Naive thymus-derived CD8-positive, alpha-beta T cell (primary cell): Measurements from ENCODE around the gene GPR84. TPM values are rescaled to one million over a fixed set of nuclear protein-coding genes. Genes with fewer than 3 reads are reported as not detected.

Source experiments
- ATAC-seq, 2 donors: fragments of 150-1000 bp; cut with Tn5 transposase in 1 of 2; sonication (Bioruptor Pico), chemical (Tn5 transposase) in 1 of 2; 1 replicate in 1 of 2; 2 replicates in 1 of 2; pipeline ENCODE4 v1.10.0; 2021; ENCODE audit warnings: mild to moderate bottlenecking in 2 of 2, moderate library complexity in 2 of 2
- POLR2A ChIA-PET: fragments of 350-600 bp; sonication (Branson Sonifier 250); formaldehyde crosslinking; loops from one replicate; lab custom pipeline; 2021; ENCODE audit warnings: antibody characterized with exemption; lab: Charles Lee
- DNase-seq, 10 donors: peaks; one replicate each; pipeline versions ENCODE4 v3.0.0 to v3.0.0-alpha.2; 2020 to 2022
- H3K27ac Mint-ChIP-seq, 10 donors: one replicate each; pipeline ENCODE4 v1.8.0; 2020 to 2022; ENCODE audit warnings: mild to moderate bottlenecking in 10 of 10, mixed read lengths in 10 of 10, moderate library complexity in 4 of 10, inconsistent platforms in 1 of 10
- H3K27me3 Mint-ChIP-seq, 5 donors: one replicate each; pipeline ENCODE4 v1.8.0; 2021 to 2022; ENCODE audit warnings: mixed read lengths in 5 of 5
- H3K36me3 Mint-ChIP-seq, 3 donors: one replicate each; pipeline ENCODE4 v1.8.0; 2020 to 2022; ENCODE audit warnings: mixed read lengths in 3 of 3, mild to moderate bottlenecking in 2 of 3, inconsistent platforms in 1 of 3
- H3K4me1 Mint-ChIP-seq, 4 donors: one replicate each; pipeline ENCODE4 v1.8.0; 2021 to 2022; ENCODE audit warnings: mixed read lengths in 4 of 4
- H3K4me3 Mint-ChIP-seq, 10 donors: one replicate each; pipeline ENCODE4 v1.8.0; 2020 to 2022; ENCODE audit warnings: mild to moderate bottlenecking in 10 of 10, mixed read lengths in 10 of 10, moderate library complexity in 6 of 10, inconsistent platforms in 1 of 10
- H3K9me3 Mint-ChIP-seq, 9 donors: one replicate each; pipeline ENCODE4 v1.8.0; 2020 to 2022; ENCODE audit warnings: mixed read lengths in 9 of 9, mild to moderate bottlenecking in 3 of 9, inconsistent platforms in 1 of 9, moderate library complexity in 1 of 9
- polyA plus RNA-seq, 3 donors: library from polyadenylated mRNA; unstranded; fragments of 300-500 nt; fragmentation: Illumina TruSeq; gene quantifications; one replicate each; pipeline ENCODE4 v1.2.3, GENCODE V29; 2021
- total RNA-seq, 8 experiments: library from RNA in 2 of 8; stranded (reverse) in 2 of 8; gene quantifications; one replicate each; pipeline ENCODE4 v1.2.3 and lab custom pipeline; 2021 to 2026

Gene GPR84
- total and polyA plus RNA-seq, 5 experiments from 2014 or later = not detected

- no peak for ATAC-seq
- H3K27ac Mint-ChIP-seq = peak overlapping the region in 4 of 10 donors; percentile 39 to 71 (median 62)
- peaks cover 26 to 60% (median 39%) of the 10 kb centered on the region in 4 donors for H3K4me1 Mint-ChIP-seq
- no peaks in the 10 kb centered on the region for H3K9me3 Mint-ChIP-seq
- DNase-seq = no peak
- H3K36me3 Mint-ChIP-seq = peaks cover 0 to 14% (median 7%) of the 10 kb centered on the region in 3 donors
- peak overlapping the region; percentile 37 to 93 (median 78) for H3K4me3 Mint-ChIP-seq
- POLR2A ChIA-PET = interaction anchor here (0.7 kb wide), 1 partner anchor 94 kb away, joined by 3 read pairs; no protein-coding TSS in a partner anchor
- H3K27me3 Mint-ChIP-seq = no peaks in the 10 kb centered on the region
Observed at GRCh38 chr12:54390176-54390667, 25.9 kb upstream of the GPR84 start.

GRCh38 chr12:54389607-54390175, 25.4 kb upstream of the GPR84 start:
- H3K9me3 Mint-ChIP-seq = no peaks in the 10 kb centered on the region

GRCh38 chr12:54389134-54389508, 24.8 kb upstream of the GPR84 start:
- Mint-ChIP-seq H3K27ac (peak overlapping the region in 3 of 10 donors; percentile 31 to 62 (median 31)), H3K27me3 (no peaks in the 10 kb centered on the region), H3K4me1 (peaks cover 25 to 64% (median 34%) of the 10 kb centered on the region in 4 donors), H3K36me3 (peaks cover 0 to 3% (median 1%) of the 10 kb centered on the region in 3 donors), H3K9me3 (no peaks in the 10 kb centered on the region), H3K4me3 (peak overlapping the region in 2 of 10 donors; percentile 82 to 93)
- ATAC-seq (no peak), DNase-seq (no peak)
- POLR2A ChIA-PET = no interaction called here

More at GRCh38 chr12:54389607-54390175, 25.4 kb upstream of the GPR84 start:
- DNase-seq = no peak
- no peak for ATAC-seq
- Mint-ChIP-seq H3K36me3 (peaks cover 0 to 9% (median 6%) of the 10 kb centered on the region in 3 donors), H3K4me1 (peaks cover 26 to 64% (median 38%) of the 10 kb centered on the region in 4 donors), H3K4me3 (peak overlapping the region; percentile 37 to 93 (median 76)), H3K27me3 (no peaks in the 10 kb centered on the region), H3K27ac (peak overlapping the region in 8 of 10 donors; percentile 39 to 81 (median 62))
- POLR2A ChIA-PET = no interaction called here

- no peaks in the 10 kb centered on the region for H3K36me3 Mint-ChIP-seq
- POLR2A ChIA-PET = interaction anchor here (0.6 to 0.7 kb wide), 2 partner anchors 21 to 173 kb away, joined by 3 to 4 read pairs; no protein-coding TSS in a partner anchor
- no peak for DNase-seq
- peak overlapping the region in 6 of 10 donors; percentile 5 to 62 (median 30) for H3K27ac Mint-ChIP-seq
- H3K4me1 Mint-ChIP-seq = peaks cover 22 to 62% (median 28%) of the 10 kb centered on the region in 4 donors
- H3K4me3 Mint-ChIP-seq = peak overlapping the region in 1 of 10 donors; percentile 8
- no peaks in the 10 kb centered on the region for H3K9me3 Mint-ChIP-seq
- no peaks in the 10 kb centered on the region for H3K27me3 Mint-ChIP-seq
- ATAC-seq = no peak
Observed at GRCh38 chr12:54388237-54389133, 24.2 kb upstream of the GPR84 start.

GRCh38 chr12:54387114-54387467, 22.8 kb upstream of the GPR84 start:
- H3K27me3 Mint-ChIP-seq = no peaks in the 10 kb centered on the region
- H3K27ac Mint-ChIP-seq = peak overlapping the region in 2 of 10 donors; percentile 25 to 35
- no peaks in the 10 kb centered on the region for H3K9me3 Mint-ChIP-seq
- DNase-seq (no peak), ATAC-seq (no peak)
- no peaks in the 10 kb centered on the region for H3K36me3 Mint-ChIP-seq
- POLR2A ChIA-PET = no interaction called here
- H3K4me1 Mint-ChIP-seq = peaks cover 20 to 61% (median 27%) of the 10 kb centered on the region in 4 donors
- no peak overlapping the region for H3K4me3 Mint-ChIP-seq

- H3K4me1 Mint-ChIP-seq = peaks cover 16 to 56% (median 22%) of the 10 kb centered on the region in 4 donors
- no peak overlapping the region for H3K4me3 Mint-ChIP-seq
- peak overlapping the region in 3 of 10 donors; percentile 25 to 46 (median 35) for H3K27ac Mint-ChIP-seq
- H3K27me3 Mint-ChIP-seq = no peaks in the 10 kb centered on the region
- POLR2A ChIA-PET = no interaction called here
- no peaks in the 10 kb centered on the region for H3K36me3 Mint-ChIP-seq
- no peak for DNase-seq
- ATAC-seq = no peak
- H3K9me3 Mint-ChIP-seq = no peaks in the 10 kb centered on the region
Observed at GRCh38 chr12:54386403-54387113, 22.3 kb upstream of the GPR84 start.

GRCh38 chr12:54385251-54385914, 21.1 kb upstream of the GPR84 start:
- no peaks in the 10 kb centered on the region for H3K27me3 Mint-ChIP-seq
- no peaks in the 10 kb centered on the region for H3K36me3 Mint-ChIP-seq
- H3K9me3 Mint-ChIP-seq = no peaks in the 10 kb centered on the region
- H3K27ac Mint-ChIP-seq = peak overlapping the region in 1 of 10 donors; percentile 63
- no peak for ATAC-seq
- POLR2A ChIA-PET = no interaction called here
- DNase-seq = no peak
- H3K4me1 Mint-ChIP-seq = peaks cover 9 to 56% (median 17%) of the 10 kb centered on the region in 4 donors
- H3K4me3 Mint-ChIP-seq = peak overlapping the region in 1 of 10 donors; percentile 63

- peaks cover 5 to 55% (median 14%) of the 10 kb centered on the region in 4 donors for H3K4me1 Mint-ChIP-seq
- H3K4me3 Mint-ChIP-seq = peak within 1 kb of the TSS in 1 of 10 donors; percentile 63
- no peaks in the 10 kb centered on the region for H3K36me3 Mint-ChIP-seq
- peak in 1 of 10 donors; percentile 22 for DNase-seq
- no peaks in the 10 kb centered on the region for H3K27me3 Mint-ChIP-seq
- peak within 1 kb of the TSS in 2 of 10 donors; percentile 63 to 68 for H3K27ac Mint-ChIP-seq
- H3K9me3 Mint-ChIP-seq = no peaks in the 10 kb centered on the region
- POLR2A ChIA-PET = no interaction called here
- ATAC-seq = no peak
Observed at GRCh38 chr12:54384591-54385041, 20.3 kb upstream of the GPR84 start, which contains the start of gene ZNF385A. Gene ZNF385A, minus strand, starts transcription at chr12:54384733. Its CDS starts 219 bp downstream, at chr12:54384514.

GRCh38 chr12:54383041-54383609, 18.8 kb upstream of the GPR84 start:
- Mint-ChIP-seq H3K4me1 (peaks cover 12 to 45% (median 20%) of the 10 kb centered on the region in 4 donors), H3K4me3 (peak overlapping the region in 1 of 10 donors; percentile 66), H3K36me3 (no peaks in the 10 kb centered on the region), H3K27me3 (no peaks in the 10 kb centered on the region), H3K27ac (peak overlapping the region in 1 of 10 donors; percentile 47), H3K9me3 (no peaks in the 10 kb centered on the region)
- no peak for ATAC-seq
- no peak for DNase-seq
- POLR2A ChIA-PET = interaction anchor here (0.5 kb wide), 1 partner anchor 122 kb away, joined by 5 read pairs; no protein-coding TSS in a partner anchor

GRCh38 chr12:54381136-54381535, 16.9 kb upstream of the GPR84 start:
- DNase-seq (no peak), ATAC-seq (no peak)
- Mint-ChIP-seq H3K27me3 (no peaks in the 10 kb centered on the region), H3K27ac (peak overlapping the region in 1 of 10 donors; percentile 56), H3K4me1 (peaks cover 11 to 34% (median 15%) of the 10 kb centered on the region in 4 donors), H3K4me3 (no peak overlapping the region), H3K9me3 (no peaks in the 10 kb centered on the region), H3K36me3 (no peaks in the 10 kb centered on the region)
- POLR2A ChIA-PET = no interaction called here
